ENCODE results near the gene CD151. TPM values are rescaled to one million over a fixed set of nuclear protein-coding genes. Genes with fewer than 3 reads are reported as not detected.

The CD151 gene
- 286 and 398 TPM in 2 replicates for total RNA-seq

DNA sequence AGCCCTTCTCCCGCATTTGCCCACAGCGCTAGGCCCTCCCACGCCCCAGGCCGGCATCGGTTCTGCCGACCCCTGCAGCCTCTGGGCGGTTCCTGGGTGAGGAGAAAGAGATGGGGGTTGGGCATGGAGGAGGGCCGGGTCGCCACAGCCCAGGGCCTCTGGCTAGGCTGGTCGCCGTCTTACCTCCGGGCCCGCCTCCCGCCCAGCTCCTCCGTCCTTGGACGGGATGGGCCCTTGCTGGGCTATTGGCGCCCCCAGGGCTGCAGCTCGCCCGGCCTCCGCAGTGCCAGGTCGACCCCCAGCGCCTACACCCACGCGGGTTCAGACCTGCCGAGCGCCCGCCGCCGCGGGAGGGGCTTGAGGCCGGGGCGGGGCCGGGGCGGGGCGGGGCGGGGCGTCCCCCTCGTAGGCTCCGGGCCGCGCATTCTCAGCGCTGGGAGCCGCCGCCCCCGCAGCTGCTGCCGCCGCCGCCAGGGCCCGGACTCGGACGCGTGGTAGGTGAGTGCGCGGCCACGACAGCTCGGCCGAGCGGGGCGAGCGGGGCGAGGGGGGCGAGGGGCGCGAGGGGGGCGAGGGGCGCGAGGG is at the start of gene CD151:
Gene CD151 (plus strand): TSS at position 424 of the 585 bp plus-strand sequence. CDS start 3,118 bp downstream, outside the sequence.

GRCh38 chr11:789943-790342 is 42.8 kb upstream of the CD151 start, which contains the start of gene CEND1:
TSS of gene CEND1 (minus strand) at chr11:790090. CDS start at chr11:788576, 1,514 bp downstream.

GRCh38 chr11:798093-798713 is 34.5 kb upstream of the CD151 start, which contains the start of gene SLC25A22:
TSS of gene SLC25A22 (minus strand) at chr11:798281. CDS start at chr11:795006, 3,275 bp downstream.

GRCh38 chr11:809287-810039 is 23.3 kb upstream of the CD151 start, which contains the start of gene RPLP2:
TSS of gene RPLP2 (plus strand) at chr11:809967. CDS start at chr11:810235, 268 bp downstream.

GRCh38 chr11:818396-819128 is 14.2 kb upstream of the CD151 start, which contains the start of gene PNPLA2:
TSS of gene PNPLA2 (plus strand) at chr11:818914. CDS start at chr11:819719, 805 bp downstream.

DNA sequence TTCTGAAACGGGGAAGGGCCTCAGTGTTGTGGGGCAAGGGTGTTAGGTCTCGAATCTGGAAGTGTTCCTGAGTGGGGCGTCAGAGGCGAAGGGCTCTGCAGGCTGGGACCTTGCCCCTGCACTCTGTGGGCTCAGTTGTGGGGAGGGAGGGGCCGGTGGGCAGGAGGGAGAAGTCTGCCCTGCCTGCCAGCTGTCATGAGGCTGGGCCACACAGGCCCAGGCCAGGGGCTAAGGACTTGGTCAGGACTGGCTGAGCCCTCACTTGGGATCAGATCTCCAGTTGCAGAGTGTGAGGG is 4.9 kb upstream of the CD151 start, which contains the start of gene CRACR2B:
Gene CRACR2B (plus strand): TSS at position 23 of the 296 bp plus-strand sequence. CDS start 689 bp downstream, outside the sequence.

GRCh38 chr11:842370-843002 is 9.7 kb downstream of the CD151 start, which contains the start of the genes POLR2L and TSPAN4:
TSS of gene POLR2L (minus strand) at chr11:842529. CDS start at chr11:842508, 21 bp downstream.
TSS of gene TSPAN4 (plus strand) at chr11:842852. CDS start at chr11:850305, 7,453 bp downstream.

Other genes with a start within 250 kb of the CD151 start
- gene IRF7, start 217.0 kb upstream of the CD151 start, total RNA-seq: 11.3 and 14.7 TPM in 2 replicates
- gene CDHR5, start 208.0 kb upstream of the CD151 start, total RNA-seq: not detected in 2 replicates
- not detected in 2 replicates for gene SCT, start 205.8 kb upstream of the CD151 start, total RNA-seq
- gene DRD4, start 195.7 kb upstream of the CD151 start, total RNA-seq: not detected in 2 replicates
- gene DEAF1, start 137.7 kb upstream of the CD151 start, total RNA-seq: 20.6 and 23.9 TPM in 2 replicates
- 20.3 and 34.6 TPM in 2 replicates for gene TMEM80, start 137.1 kb upstream of the CD151 start, total RNA-seq
- gene EPS8L2, start 126.7 kb upstream of the CD151 start, total RNA-seq: 11.7 and 15.0 TPM in 2 replicates
- gene TALDO1, start 85.5 kb upstream of the CD151 start, total RNA-seq: 184 and 216 TPM in 2 replicates
- 15.9 and 16.6 TPM in 2 replicates for gene GATD1, start 55.5 kb upstream of the CD151 start, total RNA-seq
- gene CEND1, start 42.9 kb upstream of the CD151 start, total RNA-seq: 0.49 and 0.94 TPM in 2 replicates
- 15.4 and 34.4 TPM in 2 replicates for gene SLC25A22, start 34.7 kb upstream of the CD151 start, total RNA-seq
- 6.1 and 9.3 TPM in 2 replicates for gene PIDD1, start 27.7 kb upstream of the CD151 start, total RNA-seq
- 563 and 660 TPM in 2 replicates for gene RPLP2, start 23.0 kb upstream of the CD151 start, total RNA-seq
- 51.4 and 52.8 TPM in 2 replicates for gene PNPLA2, start 14.0 kb upstream of the CD151 start, total RNA-seq
- gene CRACR2B, start 5.0 kb upstream of the CD151 start, total RNA-seq: 1.1 and 1.7 TPM in 2 replicates
- gene POLR2L, start 9.6 kb downstream of the CD151 start, total RNA-seq: 77.8 and 107 TPM in 2 replicates
- 207 and 222 TPM in 2 replicates for gene TSPAN4, start 9.9 kb downstream of the CD151 start, total RNA-seq
- 110 and 127 TPM in 2 replicates for gene CHID1, start 77.9 kb downstream of the CD151 start, total RNA-seq
- gene AP2A2, start 92.9 kb downstream of the CD151 start, total RNA-seq: 37.3 and 40.8 TPM in 2 replicates
- not detected in 2 replicates for gene MUC6, start 203.8 kb downstream of the CD151 start, total RNA-seq
- gene MUC2, start 241.9 kb downstream of the CD151 start, total RNA-seq: not detected in 2 replicates

Measured in cardiac ventricle fibroblast (primary cell).